Heart left ventricle (tissue), 16 donors: ENCODE data around the gene ATP6V0A1. TPM values are rescaled to one million over a fixed set of nuclear protein-coding genes. Genes with fewer than 3 reads are reported as not detected.

Source experiments
- ATAC-seq, 4 donors: fragments of 200-7000 bp; cut with Tn5 transposase; one replicate each; pipeline ENCODE4 v1.9.1; 2020 to 2022; ENCODE audit warnings: moderate library complexity in 4 of 4, mild to moderate bottlenecking in 3 of 4, moderate number of reproducible peaks in 1 of 4
- DNase-seq, 5 donors: peaks; one replicate each; pipeline ENCODE4 v3.0.0-alpha.2; 2020
- H3K27ac ChIP-seq, 12 donors: fragments of 200-600 bp; sonication (generic) in 4 of 12; one replicate each; pipeline versions ENCODE4 v1.5.0 to v1.8.0; 2016 to 2022; ENCODE audit warnings: mild to moderate bottlenecking in 2 of 12
- H3K27me3 ChIP-seq, 9 donors: fragments of 200-600 bp; sonication (generic) in 2 of 9; one replicate each; pipeline versions ENCODE4 v1.5.1 to v1.8.0; 2016 to 2022; ENCODE audit warnings: mild to moderate bottlenecking in 3 of 9
- H3K36me3 ChIP-seq, 9 donors: fragments of 200-600 bp; sonication (generic) in 2 of 9; one replicate each; pipeline versions ENCODE4 v1.5.0 to v1.8.0; 2018 to 2022; ENCODE audit warnings: mild to moderate bottlenecking in 2 of 9
- H3K4me1 ChIP-seq, 12 donors: fragments of 200-600 bp; sonication (generic) in 4 of 12; one replicate each; pipeline versions ENCODE4 v1.5.0 to v1.8.0; 2016 to 2022; ENCODE audit warnings: mild to moderate bottlenecking in 3 of 12
- H3K4me3 ChIP-seq, 12 donors: fragments of 200-600 bp; sonication (generic) in 4 of 12; one replicate each; pipeline versions ENCODE4 v1.5.0 to v1.8.0; 2017 to 2022; ENCODE audit warnings: mild to moderate bottlenecking in 9 of 12, moderate library complexity in 4 of 12
- H3K9me3 ChIP-seq, 12 donors: fragments of 200-600 bp; sonication (generic) in 4 of 12; one replicate each; pipeline versions ENCODE4 v1.5.0 to v1.8.0; 2016 to 2022; ENCODE audit warnings: mild to moderate bottlenecking in 1 of 12
- POLR2A ChIP-seq, 2 donors: fragments of 450-650 bp; IDR thresholded peaks; one replicate each; pipeline ENCODE4 v1.6.1; 2017; ENCODE audit warnings: antibody characterized with exemption in 2 of 2, mild to moderate bottlenecking in 2 of 2, moderate library complexity in 2 of 2
- WGBS, 4 donors: extraction: QIAGEN DNeasy Blood & Tissue Kit in 2 of 4; methylation state at CpG; one replicate each; pipeline versions ENCODE4 v1.1.5 to v1.1.7; 2013 to 2018; 5-methylcytosine and 5-hydroxymethylcytosine counted together
- intact Hi-C, 10 donors: fragments of 100-400 bp; cut with DNase I; formaldehyde crosslinking; loops; one replicate each; pipeline versions ENCODE4 v1.11.1 to v1.14.2; 2022
- polyA plus RNA-seq, 2 donors: library from polyadenylated mRNA; stranded (reverse); fragments of 200-250 nt; gene quantifications; one replicate each; pipeline ENCODE4 v1.2.3, GENCODE V29; 2013
- total RNA-seq, 9 donors: library from RNA; depleted of rRNA in 2 of 9; stranded (reverse); fragments of >200 nt in 2 of 9; fragmentation: NEBNext Ultra II Directional in 3 of 9; extraction: Animal tissue kit (Norgen Biotek cat#: 25700) in 3 of 9; gene quantifications; one replicate each; pipeline versions ENCODE4 v1.1.0 to v1.2.4, GENCODE V29; 2016 to 2023
- TF ChIP-seq, protein P1 (sequence below), 12 donors: fragments of 200-600 bp; sonication (generic) in 4 of 12; IDR thresholded peaks; one replicate each; pipeline versions ENCODE4 v1.5.0 to v1.8.0; 2018 to 2022; ENCODE audit warnings: antibody characterized with exemption in 12 of 12, mild to moderate bottlenecking in 5 of 12
- donor health status: ischemic (EF 13 %, LVEDD 7.1; RV severe dilation, severe dysfunction).
- donor health status: healthy with polysubstance abuse.
- donor health status: DM: no; HTN: yes; CAD: no.
- donor health status: DM: no; HTN: no; CAD: no.
- donor health status: ischemic (EF 25% LVEDD 6.9; RV normal size, moderate dysfunction).
- donor health status: ischemic (EF 25% LVEDD 5.7; RV mildly dilated, moderate dysfunction).
- donor health status: healthy.
- donor health status: DM: yes; HTN: yes; CAD: no.
- donor health status: ischemic (EF 35%, LVEDD 5.7; RV mildly dilated, moderate dysfunction).
- donor health status: nonischemic (EF 11% LVEDD 7.7; RV severe dilation, severe dysfunction).
- donor health status: DM: yes; HTN: yes; CAD: no.
- donor health status: PGD.
- donor health status: ischemic (EF 29% LVEDD 5.4; RV normal size, mild dysfunction).
- donor health status: nonischemic (EF 23%, LVEDD 6.1; RV moderate dilation, normal function).

Gene ATP6V0A1
- total and polyA plus RNA-seq, 11 donors = 24.3 to 65.9 (median 35.9) TPM

DNA sequence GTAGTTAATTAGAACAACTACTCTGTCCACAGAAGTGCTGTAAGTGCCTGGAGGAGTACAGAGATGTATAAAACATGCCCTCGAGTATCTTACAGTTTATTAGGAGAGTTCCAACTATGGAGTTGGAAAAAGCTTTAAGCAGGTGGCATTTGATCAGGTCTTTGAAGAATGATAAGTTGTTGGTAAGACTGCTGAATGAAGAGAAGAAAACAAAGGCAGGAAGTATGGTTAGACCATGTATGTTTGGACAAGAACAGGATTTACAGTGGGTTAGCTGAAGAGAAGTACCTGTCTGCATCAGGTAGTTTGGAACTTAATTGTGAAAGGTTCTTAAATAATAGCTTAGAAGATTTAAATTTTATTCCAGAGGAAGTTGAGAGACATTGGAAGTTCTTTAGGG lies 29.4 kb downstream of the ATP6V0A1 start:
- TF ChIP-seq, protein P1, sequence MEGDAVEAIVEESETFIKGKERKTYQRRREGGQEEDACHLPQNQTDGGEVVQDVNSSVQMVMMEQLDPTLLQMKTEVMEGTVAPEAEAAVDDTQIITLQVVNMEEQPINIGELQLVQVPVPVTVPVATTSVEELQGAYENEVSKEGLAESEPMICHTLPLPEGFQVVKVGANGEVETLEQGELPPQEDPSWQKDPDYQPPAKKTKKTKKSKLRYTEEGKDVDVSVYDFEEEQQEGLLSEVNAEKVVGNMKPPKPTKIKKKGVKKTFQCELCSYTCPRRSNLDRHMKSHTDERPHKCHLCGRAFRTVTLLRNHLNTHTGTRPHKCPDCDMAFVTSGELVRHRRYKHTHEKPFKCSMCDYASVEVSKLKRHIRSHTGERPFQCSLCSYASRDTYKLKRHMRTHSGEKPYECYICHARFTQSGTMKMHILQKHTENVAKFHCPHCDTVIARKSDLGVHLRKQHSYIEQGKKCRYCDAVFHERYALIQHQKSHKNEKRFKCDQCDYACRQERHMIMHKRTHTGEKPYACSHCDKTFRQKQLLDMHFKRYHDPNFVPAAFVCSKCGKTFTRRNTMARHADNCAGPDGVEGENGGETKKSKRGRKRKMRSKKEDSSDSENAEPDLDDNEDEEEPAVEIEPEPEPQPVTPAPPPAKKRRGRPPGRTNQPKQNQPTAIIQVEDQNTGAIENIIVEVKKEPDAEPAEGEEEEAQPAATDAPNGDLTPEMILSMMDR (IDR thresholded peaks at IDR 0.05) = no peak
- no peak for TF ChIP-seq POLR2A (IDR thresholded peaks at IDR 0.05)
- peaks cover 0 to 100% (median 100%) of the 10 kb centered on the region in 9 donors for H3K36me3 ChIP-seq

DNA sequence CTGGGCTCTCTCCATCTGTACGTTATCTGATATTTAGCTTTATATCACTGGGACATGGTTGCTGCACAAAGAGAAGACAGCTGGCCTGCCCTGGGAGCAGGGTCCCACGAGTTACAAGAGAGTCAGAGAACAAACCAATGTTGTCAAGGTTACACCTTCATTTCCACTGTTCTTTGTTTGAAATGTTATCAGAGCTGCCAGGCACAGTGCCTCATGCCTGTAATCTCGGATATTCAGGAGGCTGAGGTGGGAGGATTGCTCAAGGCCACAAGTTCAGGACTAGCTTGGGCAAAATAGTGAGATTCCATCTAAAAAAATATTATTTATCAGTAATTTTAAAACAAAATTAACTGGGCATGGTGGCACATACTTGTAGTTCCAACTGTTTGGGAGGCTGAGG lies 34.6 kb downstream of the ATP6V0A1 start:
- Histone ChIP-seq H3K27ac (no peak overlapping the region), H3K9me3 (no peaks in the 10 kb centered on the region), H3K4me3 (no peak overlapping the region), H3K36me3 (peaks cover 0 to 100% (median 99%) of the 10 kb centered on the region in 9 donors), H3K4me1 (peaks cover 0 to 9% (median 0%) of the 10 kb centered on the region in 12 donors), H3K27me3 (no peaks in the 10 kb centered on the region)
- ATAC-seq (no peak), DNase-seq (no peak)
- no peak for TF ChIP-seq POLR2A (IDR thresholded peaks at IDR 0.05)
- TF ChIP-seq, protein P1 (IDR thresholded peaks at IDR 0.05) = no peak
- WGBS, 4 donors = 60 to 74% (median 69%) methylated on average over 3 of the region's 3 CpGs
- intact Hi-C loops = no loop called here

More for the DNA sequence above, 29.4 kb downstream of the ATP6V0A1 start:
- no peak overlapping the region for H3K27ac ChIP-seq
- intact Hi-C loops = loop anchor here in 1 of 10 donors (2.0 kb wide), 1 partner anchor 13 kb away; no protein-coding TSS in a partner anchor
- ATAC-seq = no peak
- peaks cover 0 to 8% (median 0%) of the 10 kb centered on the region in 12 donors for H3K4me1 ChIP-seq
- no peak for DNase-seq
- H3K27me3 ChIP-seq = no peaks in the 10 kb centered on the region
- H3K9me3 ChIP-seq = no peaks in the 10 kb centered on the region
- no peak overlapping the region for H3K4me3 ChIP-seq
- WGBS, 4 donors = 75 to 93% (median 85%) methylated on average over 1 of the region's 1 CpG

DNA sequence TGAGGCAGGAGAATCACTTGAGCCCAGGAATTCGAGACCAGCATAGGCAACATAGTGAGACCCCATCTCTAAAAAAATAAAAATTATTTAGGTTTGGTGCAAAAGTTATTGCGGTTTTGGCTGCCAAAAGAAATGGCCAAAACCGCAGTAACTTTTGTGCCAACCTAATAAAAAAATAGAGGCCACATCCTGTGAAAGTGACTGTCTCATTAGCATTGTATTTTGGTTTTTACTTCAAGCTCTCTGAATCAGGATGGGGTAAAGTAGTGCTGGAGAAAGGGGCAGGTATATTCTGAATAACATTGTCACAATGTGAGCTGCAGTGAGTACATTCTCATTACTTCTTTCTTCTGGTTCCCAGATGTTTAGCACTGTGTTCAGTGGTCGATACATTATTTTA lies 36.0 kb downstream of the ATP6V0A1 start:
- Histone ChIP-seq H3K27ac (no peak overlapping the region), H3K36me3 (peaks cover 0 to 100% (median 99%) of the 10 kb centered on the region in 9 donors), H3K4me1 (peaks cover 0 to 9% (median 0%) of the 10 kb centered on the region in 12 donors), H3K27me3 (no peaks in the 10 kb centered on the region), H3K9me3 (no peaks in the 10 kb centered on the region), H3K4me3 (no peak overlapping the region)
- intact Hi-C loops = loop anchor here in 1 of 10 donors (2.0 kb wide), 1 partner anchor 14 kb away; no protein-coding TSS in a partner anchor
- 56 to 88% (median 86%) methylated on average over 4 of the region's 4 CpGs for WGBS, 4 donors
- TF ChIP-seq, protein P1 (IDR thresholded peaks at IDR 0.05) = no peak
- TF ChIP-seq POLR2A (IDR thresholded peaks at IDR 0.05) = no peak
- ATAC-seq = no peak
- DNase-seq = no peak

DNA sequence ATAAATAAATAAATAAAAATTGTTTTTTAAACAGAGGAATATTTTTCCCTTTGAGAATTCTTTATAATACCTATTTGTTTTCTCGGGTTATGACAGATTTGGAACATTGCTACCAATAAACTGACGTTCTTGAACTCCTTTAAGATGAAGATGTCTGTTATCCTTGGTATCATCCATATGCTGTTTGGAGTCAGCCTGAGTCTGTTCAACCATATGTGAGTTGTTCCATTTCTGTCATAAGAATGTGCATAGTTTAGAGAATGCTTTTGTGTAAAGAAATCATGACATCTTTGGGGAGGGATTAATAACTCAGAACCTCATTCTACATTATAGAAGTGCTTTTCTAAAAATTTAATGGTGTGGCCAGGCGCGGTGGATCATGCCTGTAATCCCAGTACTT lies 40.1 kb downstream of the ATP6V0A1 start:
- ATAC-seq (no peak), DNase-seq (no peak)
- no peaks in the 10 kb centered on the region for H3K27me3 ChIP-seq
- H3K27ac ChIP-seq = no peak overlapping the region
- H3K4me1 ChIP-seq = peaks cover 0 to 9% (median 0%) of the 10 kb centered on the region in 12 donors
- peaks cover 0 to 100% (median 99%) of the 10 kb centered on the region in 9 donors for H3K36me3 ChIP-seq
- WGBS, 4 donors = 96 to 97% (median 96%) methylated on average over 4 of the region's 4 CpGs
- H3K4me3 ChIP-seq = no peak overlapping the region
- no peak for TF ChIP-seq POLR2A (IDR thresholded peaks at IDR 0.05)
- TF ChIP-seq, protein P1 (IDR thresholded peaks at IDR 0.05) = no peak
- intact Hi-C loops = no loop called here
- no peaks in the 10 kb centered on the region for H3K9me3 ChIP-seq
